RPMI8226 (cell line): Measurements from ENCODE around the gene SLC9A9.
"Not testable (repeated sequence)": the region's sequence is repeated elsewhere in the genome, so short reads cannot be mapped to it uniquely, and the experiment has no call there.

Experiments
- DNase-seq: peaks from one replicate; pipeline ENCODE4 v3.0.0-alpha.2; 2015

Gene SLC9A9

DNA sequence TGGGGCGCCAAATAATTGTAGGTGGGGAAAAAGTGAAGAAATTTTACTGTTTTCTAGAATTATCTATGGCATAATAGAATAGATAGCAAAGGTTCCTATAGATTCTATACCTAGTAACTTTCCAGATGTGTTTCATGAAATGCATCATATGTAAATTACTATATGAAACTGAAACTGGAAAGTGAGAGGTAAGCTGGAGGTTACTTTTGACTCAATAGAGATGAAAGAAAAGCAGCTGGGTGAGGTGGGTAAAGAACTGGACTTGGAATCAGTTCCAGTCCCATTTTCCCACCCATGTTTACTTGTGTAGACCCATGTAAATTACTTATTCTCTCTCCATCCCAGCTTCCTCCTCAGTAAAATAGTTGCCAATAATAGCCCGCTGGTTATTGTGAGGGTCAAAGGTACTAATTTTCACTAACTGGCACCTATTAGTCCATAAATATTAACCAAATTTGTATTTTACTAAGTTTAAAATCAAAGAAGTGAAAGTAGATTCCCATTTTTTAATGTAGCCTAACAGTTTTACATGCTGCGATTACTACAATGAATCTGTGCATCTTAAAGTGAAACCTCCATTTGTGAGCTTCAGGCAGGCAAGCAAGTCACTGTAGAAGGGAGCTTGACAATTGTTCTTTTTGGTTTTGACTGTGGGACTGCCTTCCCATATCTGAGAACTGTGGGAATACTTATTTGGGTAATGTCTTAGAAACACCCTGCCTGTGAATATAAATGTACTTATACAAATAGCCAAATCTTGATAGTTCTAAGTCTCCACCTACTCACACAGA is 312.1 kb downstream of the SLC9A9 start:
- DNase-seq, result peak; percentile 63

GRCh38 chr3:143533391-143533790 is 314.9 kb downstream of the SLC9A9 start:
- no peak for DNase-seq

DNA sequence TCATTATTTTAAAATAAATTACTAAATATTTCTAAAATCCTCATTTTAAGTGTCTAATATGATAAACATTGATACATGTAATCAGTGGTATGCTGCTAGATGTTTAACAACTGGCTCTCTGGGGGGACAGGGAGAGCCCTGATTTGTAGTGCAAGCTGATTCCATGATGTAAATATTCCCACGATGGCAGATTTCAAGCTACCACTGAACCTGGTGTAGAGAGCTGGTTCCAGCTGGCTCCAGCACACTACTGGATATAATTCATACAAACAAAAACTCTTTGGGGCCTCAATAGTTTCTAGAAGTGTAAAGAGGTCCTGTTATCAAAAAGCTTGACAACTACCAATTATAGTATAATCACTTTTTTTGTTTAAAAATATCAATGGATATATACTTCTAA is 316.2 kb downstream of the SLC9A9 start:
- no peak for DNase-seq

DNA sequence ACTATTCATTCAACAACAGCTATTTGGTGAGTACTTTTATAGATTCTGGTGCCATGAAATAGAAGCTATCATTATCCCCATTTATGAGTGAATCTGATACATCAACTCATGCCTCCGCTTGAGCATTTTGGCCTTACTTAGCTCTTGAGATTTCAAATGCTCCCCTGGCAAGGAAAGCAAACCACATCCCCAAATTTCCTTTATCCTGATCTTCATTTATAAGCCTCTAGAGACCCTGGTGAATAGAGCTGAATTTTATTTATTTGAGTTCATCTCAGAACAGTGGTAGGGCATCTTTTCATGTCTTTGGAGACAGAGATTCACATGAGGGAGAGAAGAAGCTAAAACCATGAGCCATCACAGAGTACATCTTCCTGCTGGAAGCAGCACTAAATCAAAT is 317.2 kb downstream of the SLC9A9 start:
- DNase-seq, result no peak

- no peak for DNase-seq
Observed at GRCh38 chr3:143529798-143530197, 318.5 kb downstream of the SLC9A9 start.

- DNase-seq, result no peak
Observed at GRCh38 chr3:143529018-143529478, 319.2 kb downstream of the SLC9A9 start.

- DNase-seq, result no peak
Observed at GRCh38 chr3:143526011-143526545, 322.2 kb downstream of the SLC9A9 start.

GRCh38 chr3:143525408-143525807 is 322.9 kb downstream of the SLC9A9 start:
- DNase-seq, result no peak

DNA sequence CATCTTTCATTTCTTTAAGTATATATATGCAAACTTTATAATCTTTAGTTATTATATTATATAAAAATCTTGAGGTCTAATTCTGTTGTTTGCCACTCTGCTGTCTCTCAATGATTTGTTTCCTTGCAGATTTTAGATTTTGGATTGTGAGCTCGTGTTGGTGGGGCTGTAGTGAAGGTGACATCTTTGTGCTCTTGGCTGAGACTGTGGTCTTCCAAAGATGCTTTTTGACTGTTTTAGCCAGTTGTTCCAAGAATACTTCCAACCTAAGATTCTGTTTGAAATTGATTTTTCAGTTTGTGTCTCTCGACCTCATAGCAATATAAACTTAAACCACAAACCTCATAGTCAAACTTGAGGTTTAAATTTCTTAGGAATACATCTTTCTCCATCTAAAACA is 326.5 kb downstream of the SLC9A9 start:
- DNase-seq, result no peak

GRCh38 chr3:143517131-143517530 is 331.1 kb downstream of the SLC9A9 start:
- DNase-seq, result not testable (repeated sequence)

GRCh38 chr3:143514874-143515273 is 333.4 kb downstream of the SLC9A9 start:
- DNase-seq, result no peak

DNA sequence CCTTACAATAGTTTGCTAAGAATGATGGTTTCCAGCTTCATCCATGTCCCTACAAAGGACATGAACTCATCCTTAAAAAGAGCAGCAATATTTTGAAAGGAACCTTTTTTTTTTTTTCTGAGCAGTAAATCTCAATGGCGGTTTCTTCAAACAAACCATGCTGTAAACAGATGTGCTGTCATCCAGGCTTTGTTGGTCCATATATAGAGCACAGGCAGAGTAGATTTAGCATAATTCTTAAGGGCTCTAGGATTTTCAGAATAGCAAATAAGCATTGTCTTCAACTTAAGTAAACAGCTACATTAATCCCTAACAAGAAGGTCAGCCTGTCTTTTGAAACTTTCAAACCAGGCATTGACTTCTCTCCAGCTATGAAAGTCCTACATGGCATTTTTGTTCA is 334.2 kb downstream of the SLC9A9 start:
- DNase-seq, result no peak

DNA sequence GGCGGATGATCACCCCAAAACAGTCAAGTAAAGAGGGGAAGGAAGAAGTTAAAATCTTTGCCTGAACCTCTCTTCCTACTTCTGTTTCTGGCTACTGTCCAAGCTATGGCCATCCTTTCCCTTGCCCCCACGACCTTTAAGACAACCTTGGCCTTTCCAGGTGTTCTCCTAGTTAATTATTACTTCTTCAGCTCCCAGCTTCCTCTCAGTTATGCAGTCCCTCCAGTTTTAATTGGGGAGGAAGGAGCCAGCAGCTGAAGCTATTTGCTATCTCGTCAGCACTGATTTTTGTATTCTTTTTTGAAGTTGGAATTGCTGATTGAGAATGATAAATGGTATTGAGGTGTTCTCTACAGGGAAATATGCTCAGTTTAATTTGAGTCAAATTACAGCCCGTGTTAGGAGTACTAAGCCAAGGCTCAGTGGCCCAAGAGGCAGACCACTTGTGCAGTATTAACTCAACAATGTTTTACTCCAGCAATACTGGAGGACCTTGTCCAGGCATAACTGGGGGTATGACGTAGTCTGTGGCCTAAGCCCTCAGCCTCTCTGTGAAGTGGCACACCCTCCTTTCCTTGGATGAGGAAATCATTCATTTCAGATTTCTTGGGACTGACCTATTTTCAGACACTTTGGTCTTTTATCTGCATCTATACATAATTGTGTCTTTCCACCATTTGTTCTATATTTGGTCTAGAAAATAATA is 336.9 kb downstream of the SLC9A9 start:
- no peak for DNase-seq

- DNase-seq, result no peak
Observed at GRCh38 chr3:143510601-143511000, 337.7 kb downstream of the SLC9A9 start.

- no peak for DNase-seq
Observed at GRCh38 chr3:143507735-143508580, 340.3 kb downstream of the SLC9A9 start.

DNA sequence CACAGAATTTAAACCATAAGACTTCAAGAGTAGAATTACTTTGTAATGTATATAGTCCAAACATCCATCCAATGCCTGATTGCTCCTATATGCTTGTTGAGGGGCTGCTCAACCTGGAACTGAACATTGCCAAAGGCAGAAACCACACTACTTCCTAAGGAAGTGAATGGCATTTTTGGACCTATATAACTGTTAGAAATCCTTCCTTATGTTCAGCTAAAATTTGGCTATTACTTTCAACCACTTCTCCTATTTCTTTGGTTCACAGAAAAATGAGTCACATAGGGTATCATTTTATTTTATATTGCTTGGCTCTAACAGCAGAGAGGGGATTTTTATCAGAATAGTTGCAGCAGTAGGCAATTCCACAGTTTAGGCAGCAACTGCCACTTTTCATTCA is 342.1 kb downstream of the SLC9A9 start:
- no peak for DNase-seq

- no peak for DNase-seq
Observed at GRCh38 chr3:143503325-143503885, 344.9 kb downstream of the SLC9A9 start.

DNA sequence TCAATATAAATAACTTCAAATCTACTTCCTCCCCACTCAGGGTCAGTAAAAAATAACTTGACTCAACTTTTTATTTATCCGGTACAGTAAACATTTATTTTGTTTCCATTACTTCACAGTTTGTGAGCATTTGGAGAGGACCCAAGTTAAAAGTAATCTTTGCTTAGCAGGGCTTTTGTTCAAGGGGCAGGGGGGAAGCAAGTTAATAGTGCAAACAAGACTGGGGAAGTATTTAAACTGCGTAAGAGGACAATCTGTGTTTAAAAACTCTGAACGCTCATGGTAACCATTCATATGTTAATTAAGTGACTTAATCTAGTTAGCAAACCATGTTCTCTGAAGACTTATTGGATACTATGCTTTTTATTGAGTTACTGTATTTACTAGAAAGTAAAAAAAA is 346.2 kb downstream of the SLC9A9 start:
- DNase-seq, result no peak

DNA sequence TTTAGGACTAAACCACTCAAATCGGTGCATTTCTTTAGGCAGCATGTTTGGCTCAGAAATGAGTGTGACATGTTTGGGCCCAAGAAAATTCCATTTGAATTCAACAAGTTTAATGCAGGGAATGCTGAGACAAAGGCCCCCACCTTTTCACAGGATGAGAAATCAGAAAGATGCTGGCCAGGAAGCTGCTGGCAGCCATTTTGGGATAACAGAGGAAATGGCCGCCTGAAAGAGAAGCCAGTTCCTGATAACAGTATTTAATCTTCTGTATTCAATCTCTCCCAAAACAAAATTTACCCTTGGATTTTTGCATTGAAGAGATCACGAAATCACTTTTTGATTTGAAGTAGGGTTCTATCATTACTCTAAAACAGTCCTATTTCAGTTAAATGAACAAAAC is 350.9 kb downstream of the SLC9A9 start:
- DNase-seq, result no peak

GRCh38 chr3:143496191-143496590 is 352.1 kb downstream of the SLC9A9 start:
- DNase-seq, result no peak

GRCh38 chr3:143495527-143495926 is 352.7 kb downstream of the SLC9A9 start:
- DNase-seq, result no peak

GRCh38 chr3:143486611-143487010 is 361.7 kb downstream of the SLC9A9 start:
- no peak for DNase-seq
